Stimulated activated CD4-positive, alpha-beta T cell treated with anti-CD3 and anti-CD28 coated beads, Interleukin-4, amount 100 ng/mL, for 1 hour (primary cell): ENCODE data around the gene SLC6A1.

Experiments used
- DNase-seq: peaks from one replicate; pipeline ENCODE4 v3.0.0-alpha.2; 2020

The SLC6A1 gene

GRCh38 chr3:10972072-10972782 lies 20.3 kb upstream of the SLC6A1 start:
- DNase-seq = no peak

- no peak for DNase-seq
Observed at GRCh38 chr3:10973046-10973595, 19.4 kb upstream of the SLC6A1 start.

GRCh38 chr3:10974131-10974530 lies 18.4 kb upstream of the SLC6A1 start:
- DNase-seq = no peak

GRCh38 chr3:10974746-10975375 lies 17.7 kb upstream of the SLC6A1 start:
- DNase-seq = no peak

GRCh38 chr3:10975695-10976234 lies 16.8 kb upstream of the SLC6A1 start:
- no peak for DNase-seq

DNA sequence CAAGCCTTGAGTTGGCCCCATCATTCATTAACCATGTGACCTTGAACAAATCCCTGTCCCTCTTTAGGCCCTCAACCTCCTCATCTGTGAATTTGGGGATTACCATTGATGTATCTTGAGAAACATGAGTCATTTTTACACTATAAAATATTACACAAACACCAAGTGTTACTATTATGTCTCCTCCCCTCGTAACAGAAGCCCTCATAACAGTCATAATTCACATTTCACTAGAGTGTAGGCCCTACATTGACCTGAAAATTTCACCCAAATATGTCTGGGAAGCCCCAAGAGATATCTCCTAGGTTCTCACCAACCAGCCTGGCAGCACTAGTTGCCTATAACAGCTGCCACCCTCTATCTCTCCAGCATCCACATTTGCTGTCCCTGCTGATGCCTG lies 15.8 kb upstream of the SLC6A1 start:
- no peak for DNase-seq

GRCh38 chr3:10977892-10978510 lies 14.5 kb upstream of the SLC6A1 start:
- DNase-seq = no peak

DNA sequence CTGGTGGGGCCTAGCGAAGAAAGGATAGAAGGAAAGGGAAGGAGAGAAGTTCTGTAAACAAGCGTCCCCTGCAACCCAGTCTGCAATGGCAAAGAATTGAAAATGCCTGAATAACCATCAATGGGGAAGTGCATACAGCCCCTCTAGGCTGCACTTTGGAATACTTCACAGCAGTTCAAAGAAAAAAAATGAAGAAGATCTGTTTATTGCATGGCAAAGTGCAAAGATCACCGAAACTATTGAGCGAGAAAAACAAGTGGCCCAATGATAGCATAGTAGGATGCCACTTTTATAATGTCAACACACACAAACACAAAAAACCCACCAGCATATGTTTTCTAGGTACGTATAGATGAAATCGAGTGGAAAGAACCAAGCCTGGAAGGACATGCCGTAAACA lies 13.6 kb upstream of the SLC6A1 start:
- no peak for DNase-seq

GRCh38 chr3:10980312-10980711 lies 12.2 kb upstream of the SLC6A1 start:
- DNase-seq = no peak

- DNase-seq = no peak
Observed at GRCh38 chr3:10981031-10981430, 11.5 kb upstream of the SLC6A1 start.

DNA sequence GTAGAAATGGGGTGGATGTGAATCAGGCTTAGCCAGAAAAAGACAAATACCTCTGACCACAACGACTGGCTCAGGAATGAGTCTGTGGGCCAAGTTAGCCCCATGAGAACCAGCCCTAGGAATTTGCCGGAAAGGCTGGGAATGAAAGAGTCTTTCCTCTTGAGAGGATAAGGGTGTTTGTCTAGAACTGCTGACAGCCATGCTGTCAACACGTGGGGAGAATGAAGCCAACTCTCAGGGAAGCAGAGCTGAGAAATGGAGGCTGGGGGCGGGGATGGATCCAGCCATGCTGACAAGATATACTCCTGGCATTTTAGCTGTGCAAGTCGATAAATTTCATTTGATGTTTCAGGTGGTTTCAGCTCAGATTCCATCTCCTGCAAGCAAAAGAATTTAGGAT lies 10.6 kb upstream of the SLC6A1 start:
- DNase-seq = no peak

DNA sequence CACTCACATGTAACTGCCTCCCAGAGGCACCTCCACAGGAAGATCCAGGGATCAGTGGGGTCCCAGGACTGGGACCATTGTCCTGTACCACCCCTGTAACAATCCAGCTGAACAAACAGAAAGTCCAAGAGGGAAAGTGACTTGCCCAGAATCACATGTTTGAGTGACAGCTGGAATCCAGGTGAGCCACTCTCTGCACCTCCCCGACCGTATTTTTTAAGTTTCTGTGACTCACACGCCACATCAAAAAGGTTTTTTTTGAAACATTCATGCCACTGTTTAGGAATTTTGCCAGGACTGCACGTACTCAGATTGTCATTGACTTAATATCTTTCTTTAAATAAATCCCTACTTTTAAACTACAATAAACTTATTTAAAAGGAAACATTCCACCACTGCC lies 9.8 kb upstream of the SLC6A1 start:
- no peak for DNase-seq

GRCh38 chr3:10983219-10983916 lies 9.2 kb upstream of the SLC6A1 start:
- no peak for DNase-seq

DNA sequence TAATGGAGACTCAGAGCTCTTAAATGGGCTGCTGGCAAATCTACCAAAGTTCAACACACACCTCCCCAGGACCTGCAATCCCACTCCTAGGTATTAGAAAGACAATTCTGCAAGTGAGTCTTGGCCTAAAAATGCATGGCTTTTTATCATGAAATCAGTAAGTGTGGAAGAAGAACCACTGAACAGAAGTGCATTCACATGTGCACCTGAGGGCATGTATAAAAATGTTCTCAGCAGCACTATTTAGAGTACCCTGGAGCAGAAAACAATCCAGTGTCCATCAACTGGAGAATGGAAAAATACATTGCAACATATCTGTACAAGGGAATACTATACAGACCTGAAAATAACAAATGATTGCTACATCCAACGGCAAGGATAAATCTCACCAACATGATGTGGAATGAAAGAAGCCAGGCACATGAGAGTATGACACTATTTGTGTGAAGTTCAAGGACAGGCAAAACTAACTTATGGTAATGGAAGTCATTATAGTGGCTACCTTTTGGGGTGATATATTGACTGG lies 8.1 kb upstream of the SLC6A1 start:
- no peak for DNase-seq

DNA sequence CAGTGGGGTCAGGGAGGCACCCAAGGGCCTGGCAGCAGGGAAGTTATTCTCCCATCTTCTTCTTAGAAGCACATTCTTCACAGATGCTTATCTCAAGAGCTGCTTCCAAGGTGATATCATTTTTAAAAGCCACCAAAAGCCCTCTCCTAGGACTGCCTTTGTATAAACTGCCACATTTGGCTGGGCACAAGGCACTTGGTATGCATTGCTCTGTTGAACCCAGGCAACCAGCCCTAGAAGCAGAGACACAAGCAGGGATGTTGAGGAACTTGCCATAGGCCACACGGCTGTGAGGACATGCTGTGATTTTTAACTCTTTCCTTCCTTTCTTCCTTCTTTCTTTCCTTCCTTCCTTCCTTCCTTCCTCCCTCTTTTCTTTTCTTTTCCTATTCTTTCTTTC lies 7.4 kb upstream of the SLC6A1 start:
- DNase-seq = no peak

DNA sequence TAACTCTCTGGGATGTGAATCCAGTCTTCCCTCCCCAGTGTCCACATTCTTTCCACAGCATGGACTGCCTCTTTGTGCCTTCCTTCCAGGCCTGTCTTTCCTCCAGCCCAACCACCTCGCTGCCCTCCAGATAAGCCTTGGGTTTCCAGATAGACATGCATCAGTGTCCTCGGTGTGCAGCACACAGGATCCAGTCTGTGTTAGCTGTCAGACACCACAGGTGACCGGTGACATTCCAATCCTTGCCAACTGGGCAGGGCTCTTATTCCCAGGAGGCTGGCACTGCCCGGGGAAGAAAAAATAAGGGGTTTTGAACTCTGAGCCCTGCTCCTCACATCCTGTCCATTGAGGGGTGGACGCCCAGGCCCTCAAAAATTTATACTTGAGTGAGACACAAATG lies 6.0 kb upstream of the SLC6A1 start:
- no peak for DNase-seq

GRCh38 chr3:10988001-10988665 lies 4.4 kb upstream of the SLC6A1 start:
- no peak for DNase-seq

GRCh38 chr3:10988991-10989484 lies 3.5 kb upstream of the SLC6A1 start:
- DNase-seq = no peak

- DNase-seq = no peak
Observed at GRCh38 chr3:10992943-10993728, 588 bp downstream of the SLC6A1 start.

GRCh38 chr3:10993729-10994065 lies 1.1 kb downstream of the SLC6A1 start:
- DNase-seq = no peak

DNA sequence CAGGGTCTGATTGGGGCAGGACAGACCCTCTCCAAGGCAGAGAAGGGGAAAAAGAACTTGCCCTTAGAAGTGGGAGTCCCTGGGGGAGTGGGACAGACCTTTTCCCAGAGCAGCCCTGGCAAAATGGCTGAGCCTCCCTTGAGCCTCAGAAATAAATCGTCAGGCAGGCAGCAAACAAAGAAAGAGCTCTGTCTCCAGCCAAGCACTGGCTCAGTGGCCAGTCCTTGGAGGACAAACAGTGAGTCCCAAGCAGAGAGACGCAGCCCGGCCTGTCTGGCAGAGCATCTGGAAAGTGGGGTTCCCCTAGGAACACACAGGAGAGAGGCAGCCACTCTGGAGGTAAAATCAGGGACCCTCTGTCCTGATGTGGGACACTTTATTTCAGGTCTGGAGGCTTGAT lies 1.8 kb downstream of the SLC6A1 start:
- DNase-seq = no peak

- DNase-seq = no peak
Observed at GRCh38 chr3:10995871-10996270, 3.3 kb downstream of the SLC6A1 start.
